HUDEP-2 (cell line): ENCODE results near the gene PSMG3.

ENCODE experiments used
- DNase-seq, 76 experiments: peaks; one replicate each; lab custom pipeline; 2025; ENCODE audit not compliant: unreplicated experiment in 76 of 76; lab: John Stamatoyannopoulos, UW

The PSMG3 gene

DNA sequence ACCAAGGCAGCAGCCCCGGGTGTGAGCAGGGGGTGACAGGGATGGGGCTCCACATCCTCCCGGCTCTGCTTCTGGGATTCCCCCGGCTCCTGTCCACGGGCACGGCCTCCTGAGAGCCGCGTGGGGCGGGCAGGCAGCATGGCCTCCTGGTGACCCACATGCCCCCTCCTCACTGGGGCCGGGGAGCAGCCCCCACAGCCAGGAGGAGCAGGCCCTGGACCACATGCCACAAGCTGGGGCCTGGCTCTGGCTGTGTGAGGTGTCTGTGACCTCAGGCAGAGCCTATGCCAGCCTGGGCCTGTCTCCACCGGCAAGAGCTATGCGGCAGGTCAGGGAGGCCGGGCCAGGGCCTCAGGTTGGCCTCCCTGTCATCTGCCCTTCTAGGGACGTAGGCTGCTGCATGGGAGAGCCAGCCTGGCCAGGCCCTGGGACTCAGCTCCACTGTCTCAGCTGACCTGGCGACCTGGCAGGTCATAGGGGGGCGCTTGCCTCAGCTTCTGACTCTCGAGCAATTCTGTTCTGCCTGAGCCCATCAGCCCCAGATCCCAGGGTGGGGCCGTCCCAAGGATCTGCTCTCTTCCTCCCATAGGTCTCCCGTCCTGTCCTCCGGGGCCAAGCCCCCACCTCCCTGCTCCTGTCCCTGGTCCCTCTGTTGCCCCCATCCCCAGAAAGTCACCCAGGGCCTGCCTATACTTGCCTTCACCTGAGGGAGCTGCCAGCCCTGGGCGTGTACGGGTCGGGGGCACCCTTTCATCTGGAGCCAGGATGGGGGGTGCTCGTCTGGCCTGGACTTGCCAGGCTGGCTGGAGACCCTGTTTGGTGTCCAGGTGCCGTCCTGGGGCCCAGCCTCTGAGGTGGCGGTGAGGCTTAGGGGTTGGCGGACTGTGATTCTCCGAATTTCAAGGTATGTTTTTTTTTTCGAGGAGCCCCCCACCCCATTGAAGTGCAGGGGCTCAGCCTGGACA is 9.9 kb downstream of the PSMG3 start:
- DNase-seq = no peak

DNA sequence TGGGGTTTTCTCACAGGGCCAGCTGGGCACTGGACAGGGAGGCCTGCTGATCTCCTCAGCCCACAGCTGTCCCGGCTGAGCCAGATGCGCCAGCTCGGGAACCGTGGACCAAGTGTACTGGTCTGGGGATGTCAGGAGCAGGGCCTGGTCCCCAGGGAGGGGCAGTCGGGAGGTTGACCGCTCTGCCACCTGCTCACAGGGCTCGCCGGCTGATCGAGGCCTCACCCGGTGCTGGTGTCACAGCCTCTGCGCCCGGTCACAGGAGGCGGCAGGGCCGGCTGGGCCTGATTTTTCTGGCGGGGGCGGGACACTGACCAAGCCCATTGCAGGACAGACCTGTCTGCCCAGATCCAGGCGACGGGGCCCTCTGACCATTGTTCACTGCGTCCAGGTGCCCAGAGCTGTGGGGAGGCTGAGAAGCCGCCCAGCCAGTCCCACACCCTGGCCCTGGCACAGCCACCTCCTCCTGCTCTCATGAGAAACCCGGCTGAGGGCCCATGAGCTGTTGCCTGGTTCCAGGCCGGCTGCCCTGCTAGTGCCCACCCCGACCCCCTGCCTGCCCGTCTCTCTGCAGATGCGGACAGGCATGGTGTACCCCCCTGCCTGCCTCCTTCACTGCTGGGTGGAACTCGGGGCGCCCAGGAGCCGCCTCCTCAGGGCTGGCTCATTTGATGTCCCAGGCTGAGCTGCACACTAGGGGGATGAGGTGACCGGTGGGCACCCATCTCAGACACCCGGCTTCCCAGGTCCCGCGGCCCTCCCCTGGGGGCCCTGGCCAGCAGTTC is 10.8 kb downstream of the PSMG3 start:
- DNase-seq = no peak

DNA sequence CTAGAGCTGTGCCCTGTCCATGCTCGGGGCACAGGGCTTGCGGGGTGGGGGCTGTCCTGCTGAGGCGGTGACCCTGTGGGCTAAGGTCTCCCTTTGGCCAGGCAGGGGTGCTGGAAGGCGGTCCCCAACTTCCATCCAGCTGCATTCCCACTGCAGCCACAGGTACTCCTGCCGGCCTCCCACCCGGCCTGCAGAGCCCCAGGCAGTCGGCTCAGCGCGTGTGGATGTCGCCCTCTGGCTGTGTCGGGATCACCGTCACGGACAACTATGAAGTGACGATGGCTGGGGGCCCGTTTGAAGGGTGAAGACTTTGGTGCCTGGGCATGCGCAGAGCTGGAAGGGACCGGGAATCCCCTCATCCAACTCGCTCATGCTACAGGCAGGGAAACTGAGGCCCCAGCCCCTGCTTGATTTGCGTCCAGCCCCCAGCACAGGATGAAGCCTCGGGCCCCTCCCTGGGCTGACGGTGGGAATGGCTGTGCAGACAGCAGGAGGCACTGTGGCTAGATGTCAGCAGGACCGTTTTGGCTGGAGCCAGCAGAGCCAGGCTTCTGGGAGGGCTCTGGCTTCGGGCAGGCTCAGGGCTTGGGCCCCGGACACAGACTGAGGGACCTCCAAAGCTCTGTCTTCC is 11.5 kb downstream of the PSMG3 start:
- DNase-seq = peak in 1 of 76 experiments; percentile 3

DNA sequence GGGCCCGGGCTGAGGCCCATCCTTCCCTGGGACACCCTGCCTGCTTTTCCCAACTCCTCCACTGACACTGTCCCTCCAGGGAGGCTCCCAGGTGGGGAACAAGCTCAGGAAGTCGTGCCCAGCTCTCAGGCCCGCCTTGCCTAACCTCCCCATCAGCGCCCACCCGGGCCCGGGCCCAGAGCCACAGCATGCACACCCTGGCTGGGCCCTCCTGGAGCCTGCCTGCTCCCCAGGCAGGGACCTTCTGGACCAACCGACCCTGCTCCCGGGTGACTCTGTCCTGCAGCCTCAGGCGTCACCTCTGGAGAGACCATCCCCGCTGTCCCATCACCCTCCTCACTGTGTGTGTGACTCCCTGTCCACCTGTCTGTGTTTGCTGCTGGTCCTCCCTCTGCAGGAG is 12.1 kb downstream of the PSMG3 start:
- DNase-seq = no peak

DNA sequence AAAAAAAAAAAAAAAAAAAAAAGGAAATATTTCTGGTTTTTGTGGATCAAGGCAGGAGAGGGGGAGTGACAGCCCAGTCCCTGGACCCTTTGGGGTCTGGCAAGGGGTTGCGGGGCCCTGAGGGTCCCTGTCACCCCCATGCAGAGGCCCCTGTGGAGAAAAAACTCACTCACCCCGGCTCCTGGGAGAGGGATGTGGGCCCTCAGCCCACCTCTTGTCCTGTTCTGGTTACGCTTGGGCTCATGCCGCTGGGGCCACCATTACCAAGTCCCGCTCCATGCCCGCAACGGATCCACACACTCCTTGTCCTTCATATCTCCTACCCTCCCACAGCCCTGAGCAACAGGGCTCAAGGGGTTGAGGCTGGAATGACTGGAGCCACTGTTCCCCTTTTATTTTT is 12.8 kb downstream of the PSMG3 start:
- DNase-seq = no peak

DNA sequence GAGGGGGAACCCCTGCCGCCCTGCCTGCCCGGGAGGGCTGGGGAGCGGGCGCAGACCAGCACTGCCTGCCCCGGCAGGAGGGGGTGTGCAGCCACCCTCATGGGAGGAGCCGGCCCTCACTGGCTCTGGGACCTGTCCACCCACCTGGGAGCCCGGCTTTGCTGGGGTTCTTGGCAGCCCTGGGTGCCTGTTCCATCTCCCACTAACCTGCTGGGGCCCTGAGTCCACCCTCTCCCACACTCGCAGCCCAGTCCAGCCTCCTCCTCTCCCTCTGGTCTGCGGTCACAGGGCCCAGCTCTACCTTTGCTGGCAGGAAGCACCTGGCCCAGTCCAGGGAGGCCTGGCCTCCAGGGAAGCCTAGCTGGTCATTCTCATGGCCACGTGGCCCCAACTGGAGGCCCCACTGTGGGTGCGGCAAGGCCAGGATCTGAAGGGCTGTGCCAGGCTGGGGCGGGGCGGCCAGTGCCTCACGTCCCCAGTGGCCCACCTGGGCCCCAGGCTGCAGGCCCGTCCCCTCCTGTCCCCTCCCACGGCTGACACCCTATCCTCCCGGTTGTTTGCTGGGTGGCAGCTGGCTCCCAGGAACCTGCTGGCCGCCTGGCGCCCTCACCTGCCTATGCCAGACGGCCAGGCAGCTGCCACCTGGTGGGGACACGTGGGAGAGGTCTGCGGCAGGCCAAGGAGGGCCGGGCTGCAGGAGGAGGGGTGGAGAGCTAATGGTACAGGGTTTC is 13.9 kb downstream of the PSMG3 start, which contains the start of gene TMEM184A:
Gene TMEM184A, minus strand, starts transcription at position 393 of the 731 bp plus-strand sequence. CDS start 721 bp downstream, outside the sequence.
- peak in 15 of 76 experiments; percentile 9 to 42 (median 24) for DNase-seq

DNA sequence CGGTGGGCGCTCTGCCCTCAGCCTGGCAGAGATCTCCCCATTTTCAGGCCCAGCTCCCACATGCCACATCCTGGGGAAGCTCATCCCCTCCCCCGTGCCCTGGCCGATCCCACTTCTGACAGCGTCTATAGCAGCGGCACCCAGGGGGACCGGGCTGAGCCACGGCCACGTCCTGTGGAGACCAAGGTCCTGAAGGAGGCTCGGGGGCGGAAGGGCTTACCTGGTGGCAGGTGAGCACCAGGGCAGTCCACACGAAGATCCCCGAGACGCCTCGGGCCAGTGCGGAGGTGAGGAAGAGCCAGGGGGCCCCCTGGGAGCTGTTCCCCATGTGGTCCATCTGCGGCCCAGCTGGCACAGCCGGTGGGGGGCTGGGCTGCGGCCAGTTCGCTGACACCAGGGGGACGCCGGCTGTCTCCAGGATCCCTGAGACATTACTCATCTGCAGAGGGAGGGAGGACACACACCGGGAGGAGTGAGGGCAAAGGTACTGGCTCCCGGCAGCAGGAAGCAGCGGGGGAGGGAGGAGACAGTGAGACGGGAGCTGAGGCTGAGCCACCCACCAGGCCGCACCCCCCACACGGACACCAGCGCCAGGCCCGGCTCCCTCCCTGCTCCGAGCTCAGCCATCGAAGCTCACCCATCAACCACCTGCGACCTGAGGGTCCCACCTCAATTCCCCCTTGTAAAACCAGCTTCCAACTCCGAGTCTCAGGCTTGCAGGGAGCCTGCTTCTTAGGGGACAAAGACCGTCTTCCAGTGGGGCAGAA is 14.6 kb downstream of the PSMG3 start:
- DNase-seq = no peak

DNA sequence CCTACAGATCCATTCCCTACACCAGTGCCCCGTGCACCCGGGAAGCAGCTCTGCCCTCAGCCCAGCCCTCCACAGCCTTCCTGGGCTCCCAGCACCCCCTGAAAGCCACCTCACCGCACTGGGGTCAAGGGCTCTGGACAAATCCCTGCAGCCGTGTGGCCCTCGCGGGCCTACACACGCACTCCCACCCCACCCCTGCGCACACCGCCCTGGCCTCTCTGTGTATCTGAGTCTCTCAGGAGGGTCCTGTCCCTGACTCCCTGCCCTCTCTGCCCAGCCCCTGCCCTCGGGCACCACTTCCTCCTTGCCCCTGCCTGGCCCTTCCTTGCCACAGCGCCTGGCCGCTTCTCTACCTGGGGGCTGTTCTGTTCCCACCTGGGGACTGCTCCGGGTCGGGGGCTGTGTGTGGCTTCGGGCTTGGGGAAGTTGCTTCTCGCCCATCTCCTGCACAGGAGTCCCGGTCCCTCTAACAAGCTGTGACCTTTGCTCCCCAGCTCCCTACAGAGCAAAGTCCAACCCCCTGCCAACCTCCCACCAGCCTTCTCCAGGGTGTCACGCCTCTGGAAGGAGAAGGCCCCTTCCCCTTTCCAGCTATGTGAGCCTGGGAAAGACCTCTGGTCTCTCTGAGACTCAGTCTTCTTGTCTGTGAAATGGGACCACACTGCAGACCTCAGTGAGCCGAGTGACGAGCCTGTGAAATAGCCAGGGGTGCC is 15.3 kb downstream of the PSMG3 start:
- DNase-seq = no peak

DNA sequence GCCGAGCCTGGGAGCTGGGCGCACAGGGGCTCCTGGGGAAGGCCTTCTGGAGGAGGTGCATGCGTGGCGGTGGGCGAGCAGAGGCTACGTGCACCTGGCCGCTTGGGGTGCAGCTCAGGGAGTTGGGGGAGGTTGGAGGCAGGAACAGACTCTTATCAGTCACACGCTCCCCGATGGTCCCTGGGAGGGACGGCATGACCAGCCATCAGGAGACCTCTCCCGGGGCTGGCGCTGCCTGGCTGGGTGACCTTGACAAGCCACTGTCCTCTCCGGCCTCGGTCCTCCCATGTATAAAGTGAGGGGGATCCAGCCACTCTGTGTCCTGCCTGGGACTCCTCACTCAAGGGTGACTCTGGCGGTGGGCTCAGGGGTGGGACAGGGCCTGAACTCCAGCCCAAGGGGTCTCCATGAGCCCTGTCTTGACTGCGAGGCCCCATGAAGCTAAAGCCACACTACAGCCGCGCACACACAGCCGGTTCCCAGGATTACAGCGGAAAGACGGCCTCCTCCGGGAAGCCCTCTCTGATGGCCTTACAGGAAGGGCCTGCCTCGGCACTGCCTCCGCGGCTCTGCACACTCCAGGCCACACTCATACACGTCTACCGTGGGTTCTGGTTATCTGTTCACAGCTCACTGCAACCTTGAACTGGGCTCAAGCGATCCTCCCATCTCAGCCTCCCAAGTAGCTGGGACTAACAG is 16.2 kb downstream of the PSMG3 start:
- DNase-seq = no peak

DNA sequence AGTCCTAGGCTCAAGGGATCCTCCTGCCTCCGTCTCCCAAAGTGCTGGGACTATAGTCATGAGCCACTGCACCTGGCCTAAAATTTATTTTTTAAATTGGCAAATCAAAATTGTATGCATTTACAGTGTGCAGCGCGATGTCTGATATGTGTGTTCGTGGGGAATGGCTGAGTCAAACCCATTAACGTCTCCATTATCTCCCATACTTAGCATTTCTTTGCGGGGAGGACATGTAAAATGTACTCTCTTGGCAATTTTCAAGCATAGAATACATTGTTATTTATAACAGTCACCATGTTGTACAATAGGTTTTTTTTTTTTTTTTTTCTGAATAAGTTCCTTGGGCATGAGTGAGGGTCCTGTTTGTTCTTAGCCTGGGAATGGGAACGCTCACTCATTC is 17.6 kb downstream of the PSMG3 start:
- DNase-seq = no peak

DNA sequence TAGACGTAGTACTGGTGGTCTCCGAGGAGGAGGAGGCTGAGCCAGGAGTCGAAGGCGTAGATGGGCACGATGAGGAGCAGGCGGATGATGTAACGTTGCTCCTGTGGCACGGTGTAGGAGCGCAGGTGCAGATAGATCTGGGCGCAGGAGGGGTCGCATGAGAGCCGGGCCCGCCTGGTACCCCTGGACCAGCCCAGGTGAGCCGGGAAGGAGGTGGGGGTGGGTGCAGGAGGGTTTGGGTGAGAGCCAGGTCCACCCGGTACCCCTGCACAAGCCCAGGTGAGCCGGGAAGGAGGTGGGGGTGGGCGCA is 19.0 kb downstream of the PSMG3 start:
- no peak for DNase-seq

DNA sequence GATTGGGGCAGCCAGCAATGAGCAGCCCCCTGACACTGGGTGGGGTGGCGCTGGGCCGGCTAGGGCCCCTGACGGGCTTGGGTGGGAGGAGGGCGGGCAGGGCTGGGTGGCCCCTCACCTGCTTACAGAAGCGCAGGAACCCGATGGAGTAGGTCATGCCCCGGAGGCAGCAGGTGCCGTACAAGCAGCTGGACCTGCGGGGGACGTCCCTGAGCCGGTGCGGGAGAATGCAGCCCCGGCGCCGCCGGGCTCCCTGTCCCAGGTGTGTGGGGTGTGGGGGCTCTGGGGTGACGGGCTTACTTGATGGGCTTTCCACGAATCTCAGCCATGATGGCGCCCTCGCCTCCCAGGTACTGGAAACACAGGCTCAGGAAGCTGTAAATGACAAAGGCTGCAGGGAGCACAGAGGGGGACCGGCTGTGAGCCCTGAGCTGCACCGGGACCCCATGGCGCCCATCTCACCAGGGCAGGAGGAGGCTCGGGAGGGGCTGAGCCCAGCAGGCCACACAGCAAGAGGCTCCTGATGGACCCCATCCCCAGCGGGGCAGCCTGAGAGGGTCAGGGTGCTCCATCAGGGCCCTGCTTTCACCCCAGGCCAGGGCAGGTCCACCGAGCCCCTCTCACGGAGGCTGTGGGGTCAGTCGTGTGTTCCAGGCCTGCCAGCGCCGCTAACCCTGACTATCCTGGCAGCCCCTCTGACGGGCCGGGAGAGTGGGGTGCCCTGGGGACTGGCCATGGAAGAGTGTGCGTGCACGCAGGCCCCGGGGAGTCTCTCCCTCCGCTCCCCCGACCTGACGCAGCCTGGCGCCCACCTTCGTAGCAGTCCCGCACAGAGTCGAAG is 19.6 kb downstream of the PSMG3 start:
- no peak for DNase-seq

DNA sequence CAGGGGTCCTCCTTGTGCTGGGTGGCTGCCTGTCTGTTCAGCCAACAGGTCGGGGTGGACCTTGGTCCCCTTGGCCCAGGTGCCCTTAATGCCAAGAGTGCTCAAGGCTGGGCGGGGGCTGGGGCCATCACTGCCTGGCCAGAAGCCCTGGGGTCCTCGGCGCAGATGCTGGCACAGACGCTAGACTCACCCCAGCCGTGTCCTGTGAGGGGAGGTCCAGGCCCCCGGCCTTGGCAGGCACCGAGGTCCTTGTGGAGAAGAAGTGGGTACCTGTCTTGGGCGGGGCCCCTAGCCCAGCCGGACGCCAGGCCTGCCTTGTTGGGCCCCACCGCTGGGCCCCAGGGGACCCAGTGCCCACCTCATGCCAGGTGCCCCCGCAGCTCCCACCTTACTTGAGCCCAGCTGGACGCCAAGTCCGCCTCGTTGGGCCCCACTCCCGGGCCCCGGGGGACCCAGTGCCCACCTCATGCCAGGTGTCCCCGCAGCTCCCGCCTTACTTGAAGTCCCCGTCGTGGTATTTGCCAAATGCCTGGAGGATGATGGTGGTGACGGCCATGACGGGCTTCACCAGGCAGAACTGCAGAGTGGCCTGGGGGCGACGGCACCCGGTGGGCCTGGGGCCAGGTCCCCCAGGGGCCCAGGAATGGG is 20.4 kb downstream of the PSMG3 start:
- no peak for DNase-seq

DNA sequence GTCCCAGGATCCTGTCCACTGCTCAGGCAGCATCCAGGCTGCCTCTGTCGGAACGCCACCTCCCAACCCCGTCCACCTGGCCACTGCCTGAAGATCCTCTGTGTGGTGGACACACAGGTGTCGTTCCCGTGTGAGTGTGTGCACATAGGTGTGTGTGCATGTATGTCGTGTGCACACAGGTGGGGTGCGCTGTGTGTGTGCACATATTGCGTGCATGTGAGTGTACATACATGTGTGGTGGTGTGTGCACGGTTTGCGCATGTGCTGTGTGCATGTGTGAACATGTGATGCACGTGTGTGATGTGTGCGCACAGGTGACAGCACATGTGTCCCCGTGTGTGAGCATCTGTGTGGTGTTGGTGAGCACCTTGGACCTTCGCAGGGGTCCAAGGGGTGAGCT is 20.9 kb downstream of the PSMG3 start:
- no peak for DNase-seq

DNA sequence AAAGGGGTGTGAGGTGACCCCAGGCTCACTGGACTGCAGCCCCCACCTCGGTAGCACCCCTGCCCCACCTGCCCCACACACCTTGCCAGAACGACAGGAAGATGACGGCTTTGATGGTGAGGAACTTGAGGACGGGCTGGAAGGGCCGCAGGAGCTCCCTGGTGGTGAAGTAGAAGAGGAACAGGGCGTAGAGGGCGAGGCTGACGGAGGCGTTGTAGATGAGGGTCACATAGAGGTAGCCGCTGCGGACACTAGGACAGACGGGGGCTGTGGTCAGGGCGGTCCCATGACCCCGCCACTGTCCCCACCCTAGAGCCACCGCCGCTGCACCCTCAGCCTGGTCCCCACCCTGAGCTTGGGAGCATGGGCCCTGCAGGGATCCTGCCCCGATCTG is 21.4 kb downstream of the PSMG3 start:
- peak in 7 of 76 experiments; percentile 4 to 37 (median 20) for DNase-seq

DNA sequence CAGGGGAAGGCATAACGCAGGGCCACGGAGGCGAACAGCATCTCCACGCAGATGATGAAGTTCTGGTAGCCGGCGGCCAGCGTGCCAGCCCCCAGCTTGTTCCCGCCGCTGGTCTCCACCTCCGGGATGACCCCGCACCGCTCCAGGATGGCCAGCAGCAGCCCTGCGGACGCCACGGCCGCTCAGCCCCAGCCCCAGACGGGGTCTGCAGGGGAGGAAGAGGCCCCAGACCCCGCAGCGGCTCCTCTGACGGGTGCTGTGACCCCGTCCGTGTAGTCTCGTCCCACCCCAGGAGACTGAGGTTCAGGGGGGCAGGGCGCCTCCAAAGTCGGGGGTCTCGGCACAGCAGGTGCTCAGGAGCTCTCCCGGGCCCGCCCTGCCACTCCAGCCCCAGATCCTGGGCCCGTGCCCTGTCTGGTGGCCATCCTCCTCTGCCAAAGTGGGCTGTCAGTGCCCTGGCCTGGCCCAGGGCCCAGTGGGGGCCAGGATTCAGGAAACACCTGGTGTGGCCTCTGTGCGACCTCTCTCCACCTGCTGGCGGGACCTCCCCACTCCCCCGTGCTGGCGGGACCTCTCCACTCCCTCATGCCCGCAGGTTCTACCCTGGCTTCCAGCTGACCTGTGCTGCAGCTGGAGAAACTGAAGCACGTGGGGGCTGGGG is 21.9 kb downstream of the PSMG3 start:
- no peak for DNase-seq
